IPS-NIHi7 (cell line): ENCODE results near the gene LSS.
"Not testable (repeated sequence)": the region's sequence is repeated elsewhere in the genome, so short reads cannot be mapped to it uniquely, and the experiment has no call there.

Source experiments
- DNase-seq: peaks from one replicate; pipeline ENCODE4 v3.0.0; 2012; ENCODE audit warnings: mixed read lengths; ENCODE audit errors: extremely low spot score

Gene LSS

GRCh38 chr21:46205166-46205565 lies 23.4 kb downstream of the LSS start:
- no peak for DNase-seq

- no peak for DNase-seq
These were observed 25.4 kb downstream of the LSS start for GRCh38 chr21:46203203-46203600.

- DNase-seq = no peak
These were observed 25.9 kb downstream of the LSS start for GRCh38 chr21:46202592-46203202.

- not testable (repeated sequence) for DNase-seq
These were observed 27.4 kb downstream of the LSS start for GRCh38 chr21:46200877-46201803.

GRCh38 chr21:46199436-46200373 lies 28.9 kb downstream of the LSS start:
- no peak for DNase-seq

GRCh38 chr21:46196733-46197132 lies 31.8 kb downstream of the LSS start:
- DNase-seq = no peak

DNA sequence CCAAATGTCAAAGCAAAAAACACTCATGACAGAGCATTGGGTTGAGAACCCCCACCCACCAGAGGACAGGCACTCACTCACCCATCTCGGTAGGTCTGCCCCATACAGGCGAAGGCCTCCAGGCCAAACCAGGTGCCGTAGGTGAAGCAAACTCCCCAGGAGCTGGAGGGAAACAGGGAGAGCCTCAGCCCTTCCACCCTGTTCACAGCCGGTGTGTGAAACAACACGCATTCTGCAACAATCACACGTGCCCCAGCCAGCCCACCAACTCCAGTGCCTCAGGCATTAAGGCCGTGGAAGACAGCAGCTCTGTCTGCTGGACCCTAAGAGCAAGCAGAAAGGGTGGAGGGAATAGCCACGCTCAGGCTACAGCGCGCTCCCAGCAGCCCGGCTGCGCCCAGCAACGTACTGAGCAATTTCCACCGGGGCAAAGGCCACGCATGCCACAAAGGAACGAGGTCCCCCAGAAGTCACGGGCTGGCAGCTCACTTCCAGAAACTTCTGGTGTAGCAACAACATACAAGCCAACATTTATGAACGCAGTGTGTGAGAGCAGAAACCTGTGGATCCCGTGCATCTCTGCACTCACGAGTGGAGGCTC lies 32.9 kb downstream of the LSS start:
- no peak for DNase-seq

DNA sequence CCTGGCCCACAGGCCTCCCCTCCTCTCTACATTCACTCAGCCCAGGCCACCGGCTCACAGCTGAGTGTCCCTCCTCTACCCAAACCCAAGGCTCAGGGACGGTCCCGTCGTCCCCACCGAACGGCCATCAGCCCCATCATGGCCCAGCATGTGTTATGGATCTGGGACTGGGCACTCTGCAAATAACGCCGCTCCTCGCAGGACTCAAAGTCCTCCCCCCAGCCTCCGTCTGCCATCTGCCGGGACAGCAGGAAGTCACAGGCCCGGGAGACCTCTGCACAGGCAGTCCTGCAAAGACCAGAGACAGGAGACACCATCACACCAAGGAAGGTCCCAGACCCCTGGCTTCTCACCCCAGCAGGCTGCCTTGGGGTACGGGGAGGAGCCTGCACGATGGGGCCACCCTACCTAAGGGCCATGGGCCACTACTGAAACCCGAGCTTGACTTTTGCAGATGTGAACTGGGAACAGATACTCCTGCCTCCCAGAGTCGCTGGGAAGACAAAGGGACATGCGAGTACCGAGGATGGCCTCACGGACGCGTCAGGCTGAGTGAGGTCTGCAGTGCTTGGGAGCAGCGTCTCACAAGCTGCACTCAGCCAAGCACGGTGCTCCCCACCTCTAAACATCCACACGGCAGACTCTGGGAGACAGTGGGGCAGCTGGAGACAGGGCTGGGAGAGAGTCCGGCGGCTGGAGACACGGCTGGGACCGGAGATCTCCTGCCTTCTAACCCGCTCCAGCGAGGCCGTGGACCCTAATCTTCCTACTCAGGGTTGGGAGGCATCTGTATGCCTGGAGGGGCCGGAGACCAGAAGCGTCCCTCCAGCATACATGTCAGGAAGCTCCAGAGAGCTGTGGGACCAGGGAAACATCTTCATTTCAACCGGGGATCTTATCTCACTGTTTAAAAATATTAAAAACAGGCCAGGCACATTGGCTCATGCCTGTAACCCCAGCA lies 33.9 kb downstream of the LSS start:
- no peak for DNase-seq

- DNase-seq = no peak
These were observed 34.7 kb downstream of the LSS start for GRCh38 chr21:46193829-46194373.

GRCh38 chr21:46191686-46192575 lies 36.6 kb downstream of the LSS start:
- no peak for DNase-seq

- DNase-seq = no peak
These were observed 37.3 kb downstream of the LSS start for GRCh38 chr21:46191257-46191685.

- DNase-seq = no peak
These were observed 38.0 kb downstream of the LSS start for GRCh38 chr21:46190491-46191131.

DNA sequence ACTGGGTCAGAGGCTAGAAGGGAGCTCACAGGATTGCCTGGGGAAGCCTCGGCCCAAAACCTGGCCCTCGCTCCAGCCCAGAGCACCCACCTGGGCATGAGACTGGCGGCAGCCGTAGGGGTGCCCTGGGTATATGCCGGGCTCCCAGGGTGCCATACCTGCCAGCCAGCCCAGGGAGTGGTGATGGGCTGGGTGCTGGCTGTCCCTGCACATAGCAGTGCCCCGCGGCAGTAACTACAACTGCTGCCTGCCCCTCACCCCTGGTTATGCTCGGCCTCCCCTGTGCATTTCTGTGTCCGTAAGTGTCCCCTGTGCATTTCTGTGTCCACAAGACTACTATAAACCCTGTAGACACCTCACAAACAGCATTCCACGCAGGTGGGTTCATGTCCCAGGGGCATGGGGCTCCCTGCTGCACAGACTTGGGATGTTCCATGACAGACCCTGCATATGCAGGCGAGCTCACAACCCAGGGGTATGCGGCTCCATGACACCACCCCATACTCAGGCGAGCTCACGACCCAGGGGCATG lies 38.5 kb downstream of the LSS start:
- DNase-seq = no peak

- DNase-seq = peak; percentile 6
These were observed 39.2 kb downstream of the LSS start for GRCh38 chr21:46189213-46189958.

- peak; percentile 65 for DNase-seq
These were observed 40.1 kb downstream of the LSS start for GRCh38 chr21:46188226-46189212.

GRCh38 chr21:46187814-46188213 lies 40.8 kb downstream of the LSS start:
- no peak for DNase-seq
